OCI-LY7 (cell line): ENCODE data around the gene RANBP2. TPM values are rescaled to one million over a fixed set of nuclear protein-coding genes. Genes with fewer than 3 reads are reported as not detected.
A peak's percentile ranks its signal among the peaks of the same experiment; 100 is the strongest.
"Not testable (repeated sequence)": the region's sequence is repeated elsewhere in the genome, so short reads cannot be mapped to it uniquely, and the experiment has no call there.

ENCODE experiments used
- BruUV-seq: library from RNA; stranded (reverse); fragments of 400-500 nt; replicated peaks from 2 replicates; lab custom pipeline; 2021; lab: Mats Ljungman, UMichigan
- CTCF ChIA-PET: fragments of 300-600 bp; sonication (Branson Sonifier 250); formaldehyde crosslinking; loops from one replicate; lab custom pipeline; 2022; ENCODE audit warnings: antibody characterized with exemption; ENCODE audit not compliant: unreplicated experiment; lab: Charles Lee
- POLR2A ChIA-PET: fragments of 300-600 bp; sonication (Branson Sonifier 250); formaldehyde crosslinking; loops from one replicate; lab custom pipeline; 2022; ENCODE audit warnings: antibody characterized with exemption; lab: Charles Lee
- DNase-seq: peaks from one replicate; pipeline ENCODE4 v3.0.0-alpha.2; 2015; ENCODE audit warnings: low spot score
- H2AFZ ChIP-seq: fragments of 200-600 bp; sonication (generic), shearing (Covaris generic); 2 replicates; pipeline ENCODE4 v1.6.1; 2014; ENCODE audit warnings: mild to moderate bottlenecking, antibody characterized with exemption, low read length, moderate library complexity
- H3K27ac ChIP-seq: fragments of 200-600 bp; sonication (generic); 2 replicates; pipeline ENCODE4 v1.5.1; 2014; ENCODE audit warnings: mixed run types, low read depth, mild to moderate bottlenecking, moderate library complexity, low read length, inconsistent platforms; ENCODE audit not compliant: poor library complexity, severe bottlenecking
- H3K36me3 ChIP-seq: fragments of 200-600 bp; sonication (generic); 2 replicates; pipeline ENCODE4 v1.6.1; 2014; ENCODE audit warnings: mild to moderate bottlenecking, antibody characterized with exemption, low read length, moderate library complexity, mixed read lengths; ENCODE audit not compliant: insufficient read depth
- H3K4me1 ChIP-seq: fragments of 200-600 bp; sonication (generic); 2 replicates; pipeline ENCODE4 v1.5.1; 2014; ENCODE audit warnings: mild to moderate bottlenecking, low read length; ENCODE audit not compliant: insufficient read depth, poor library complexity, severe bottlenecking
- H3K4me2 ChIP-seq: fragments of 200-600 bp; sonication (generic); 2 replicates; pipeline ENCODE4 v1.6.1; 2014; ENCODE audit warnings: mild to moderate bottlenecking, low read length
- H3K4me3 ChIP-seq: fragments of 200-600 bp; sonication (generic); 2 replicates; pipeline ENCODE4 v1.5.1; 2014; ENCODE audit warnings: mild to moderate bottlenecking, low read depth, low read length; ENCODE audit not compliant: poor library complexity, severe bottlenecking
- H3K79me2 ChIP-seq: fragments of 200-600 bp; sonication (generic); 2 replicates; pipeline ENCODE4 v1.6.1; 2016; ENCODE audit warnings: low read depth, mild to moderate bottlenecking, low read length, moderate library complexity, mixed read lengths; ENCODE audit not compliant: insufficient read depth
- H3K9me2 ChIP-seq: fragments of 200-600 bp; sonication (generic); 2 replicates; pipeline ENCODE4 v1.6.1; 2016; ENCODE audit warnings: mild to moderate bottlenecking, low read length, mixed read lengths; ENCODE audit not compliant: insufficient read depth
- H3K9me3 ChIP-seq: fragments of 200-600 bp; sonication (generic); 2 replicates; pipeline ENCODE4 v1.6.1; 2014; ENCODE audit warnings: mild to moderate bottlenecking, mixed run types, low read length, mixed read lengths
- H4K20me1 ChIP-seq: fragments of 200-600 bp; sonication (generic); 2 replicates; pipeline ENCODE4 v1.6.1; 2014; ENCODE audit warnings: mild to moderate bottlenecking, antibody characterized with exemption, low read length, moderate library complexity, mixed read lengths; ENCODE audit not compliant: insufficient read depth
- intact Hi-C: fragments of 100-400 bp; cut with micrococcal nuclease; formaldehyde crosslinking; loops from one replicate; pipeline ENCODE4 v1.10.0; 2022; ENCODE audit not compliant: unreplicated experiment
- total RNA-seq, 2 experiments: library from RNA; depleted of rRNA in 1 of 2; stranded (reverse); fragments of >200 nt in 1 of 2; shearing (Covaris generic) in 1 of 2; gene quantifications; 2 replicates each; pipeline ENCODE4 v1.2.3, GENCODE V29; 2014 to 2022
- TF ChIP-seq, protein P1 (sequence below): fragments of 200-600 bp; sonication (generic); conservative IDR thresholded peaks from 2 replicates; pipeline ENCODE4 v1.5.1; 2014; ENCODE audit warnings: mild to moderate bottlenecking, antibody characterized with exemption, low read length, moderate library complexity, mixed read lengths

RANBP2 gene
- total RNA-seq, 2 experiments from 2014 or later, result 48.4 to 74.0 TPM

DNA sequence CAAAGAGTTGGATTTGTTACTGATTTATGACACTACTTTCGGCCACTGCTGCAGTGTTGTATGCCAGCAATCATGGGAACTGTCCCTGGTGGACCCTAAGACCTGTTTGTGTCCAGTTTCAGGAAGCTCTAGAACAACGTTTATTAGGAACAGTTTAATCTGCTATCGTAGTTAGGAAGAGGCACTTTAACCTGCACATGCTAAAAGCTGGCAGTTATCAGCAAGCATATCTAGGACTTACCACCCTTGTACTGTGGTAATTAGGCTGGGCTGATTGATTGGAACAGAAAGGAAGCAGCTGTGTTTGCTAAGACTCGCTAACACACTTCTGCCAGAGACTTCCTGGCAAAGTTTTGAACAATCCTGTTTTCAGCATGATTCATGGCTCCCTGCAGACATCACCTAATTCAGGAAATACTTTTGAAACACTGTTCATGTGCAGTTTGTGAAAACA is 41.1 kb upstream of the RANBP2 start:
- H3K27ac ChIP-seq, H3K4me2 ChIP-seq, H3K79me2 ChIP-seq, H4K20me1 ChIP-seq, BruUV-seq, H3K4me1 ChIP-seq, H3K9me2 ChIP-seq, CTCF ChIA-PET, POLR2A ChIA-PET, intact Hi-C loops, DNase-seq, H3K4me3 ChIP-seq, H2AFZ ChIP-seq, H3K9me3 ChIP-seq: not testable (repeated sequence)
- peaks cover 23% of the 10 kb centered on the region for H3K36me3 ChIP-seq

DNA sequence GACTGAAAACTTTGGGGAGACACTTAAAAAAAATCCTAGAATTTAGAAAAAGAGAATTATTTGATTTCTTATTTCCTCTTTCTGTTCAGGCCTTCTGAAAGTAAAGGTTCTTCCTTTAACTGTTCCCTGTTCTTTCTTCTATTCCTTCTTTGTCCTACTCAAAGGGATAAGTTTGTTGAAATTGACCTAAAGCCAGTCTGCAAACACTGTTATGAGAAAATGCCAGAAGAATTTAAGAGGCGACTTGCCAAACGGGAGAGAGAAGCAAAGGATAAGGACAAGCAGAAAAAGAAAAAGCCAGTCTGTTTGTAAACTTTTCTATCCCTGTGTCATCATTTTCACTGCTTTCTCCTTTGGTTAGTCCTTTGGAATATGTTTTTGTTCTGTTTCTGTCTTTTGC is 38.5 kb upstream of the RANBP2 start:
- CTCF ChIA-PET, H3K9me2 ChIP-seq, BruUV-seq, H2AFZ ChIP-seq, intact Hi-C loops, H3K9me3 ChIP-seq, H3K79me2 ChIP-seq, DNase-seq, H3K4me3 ChIP-seq, H3K4me1 ChIP-seq, H3K27ac ChIP-seq, H4K20me1 ChIP-seq, H3K4me2 ChIP-seq: not testable (repeated sequence)
- POLR2A ChIA-PET, result interaction anchor here (0.7 kb wide), 1 partner anchor 458 kb away, joined by 5 read pairs; no protein-coding TSS in a partner anchor
- peaks cover 27% of the 10 kb centered on the region for H3K36me3 ChIP-seq

DNA sequence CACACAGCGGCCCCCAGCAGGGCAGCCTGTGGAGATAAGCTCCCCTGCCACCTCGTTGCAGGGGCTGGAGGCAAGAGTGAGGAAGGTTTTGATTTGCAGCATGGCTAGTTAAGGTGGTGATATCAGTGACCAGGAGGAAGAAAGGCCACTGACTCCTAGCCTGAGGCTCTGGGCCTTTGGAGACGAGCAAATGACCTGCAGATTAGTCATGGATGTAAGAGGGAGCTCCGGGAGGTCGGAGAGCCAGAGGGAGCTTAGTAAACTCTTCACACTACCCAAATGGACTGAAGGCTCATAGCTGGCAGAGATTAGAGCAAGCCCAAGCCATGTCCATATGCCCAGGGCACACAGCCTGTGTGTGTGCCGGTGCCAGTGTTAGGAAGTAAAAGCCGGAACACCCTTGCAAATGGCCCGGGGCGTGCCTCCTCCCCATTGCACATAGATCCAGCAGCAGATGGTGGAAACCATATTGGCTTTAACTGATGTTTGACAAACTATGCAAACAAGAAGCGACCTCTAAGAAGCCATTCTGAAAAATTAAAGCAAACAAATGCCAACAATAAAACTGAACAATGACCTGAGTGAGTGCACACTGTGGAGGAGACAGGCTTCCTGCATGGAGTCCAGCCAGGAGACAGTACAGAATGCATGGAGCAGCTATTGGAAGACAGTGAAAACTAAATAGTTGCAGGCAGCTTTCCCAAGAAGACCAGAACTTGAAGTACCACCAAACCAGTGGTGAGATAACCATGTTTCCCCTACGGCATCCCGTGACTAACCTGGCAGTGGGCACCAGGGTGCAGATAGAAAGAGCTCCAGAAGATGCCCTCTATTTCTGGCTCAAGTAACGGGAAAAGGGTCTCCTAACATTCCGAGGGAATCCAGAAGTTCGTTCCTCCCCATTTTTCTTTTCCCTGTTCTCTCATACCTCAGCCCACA is 30.2 kb upstream of the RANBP2 start:
- H3K9me3 ChIP-seq, H2AFZ ChIP-seq, H3K4me1 ChIP-seq, CTCF ChIA-PET, intact Hi-C loops, BruUV-seq, H4K20me1 ChIP-seq, H3K4me2 ChIP-seq, DNase-seq, H3K27ac ChIP-seq, H3K9me2 ChIP-seq, H3K4me3 ChIP-seq, H3K79me2 ChIP-seq, POLR2A ChIA-PET: not testable (repeated sequence)
- H3K36me3 ChIP-seq, result peaks cover 16% of the 10 kb centered on the region

DNA sequence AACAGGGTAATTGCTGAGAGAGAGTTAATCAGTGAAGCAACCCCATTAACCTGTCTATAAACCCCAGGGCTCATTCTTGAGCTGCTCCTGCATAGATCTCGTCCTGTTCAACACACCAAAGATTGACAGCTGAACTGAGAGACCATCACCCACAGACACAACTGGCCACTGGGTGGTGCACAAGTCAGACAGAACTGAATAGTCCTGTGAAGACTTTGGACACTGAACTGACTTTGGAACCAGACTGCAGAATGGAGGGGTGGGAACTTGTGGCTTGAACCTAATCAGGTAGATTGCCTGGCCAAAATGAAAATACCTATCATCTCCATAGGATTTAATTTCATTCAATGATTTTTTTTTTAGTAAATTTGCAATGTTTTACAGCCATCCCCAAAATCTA is 29.3 kb upstream of the RANBP2 start:
- H3K79me2 ChIP-seq, POLR2A ChIA-PET, BruUV-seq, H3K4me2 ChIP-seq, H4K20me1 ChIP-seq, CTCF ChIA-PET, H3K4me3 ChIP-seq, H3K9me3 ChIP-seq, H2AFZ ChIP-seq, H3K27ac ChIP-seq, intact Hi-C loops, H3K4me1 ChIP-seq, H3K36me3 ChIP-seq, H3K9me2 ChIP-seq: not testable (repeated sequence)
- TF ChIP-seq, protein P1, sequence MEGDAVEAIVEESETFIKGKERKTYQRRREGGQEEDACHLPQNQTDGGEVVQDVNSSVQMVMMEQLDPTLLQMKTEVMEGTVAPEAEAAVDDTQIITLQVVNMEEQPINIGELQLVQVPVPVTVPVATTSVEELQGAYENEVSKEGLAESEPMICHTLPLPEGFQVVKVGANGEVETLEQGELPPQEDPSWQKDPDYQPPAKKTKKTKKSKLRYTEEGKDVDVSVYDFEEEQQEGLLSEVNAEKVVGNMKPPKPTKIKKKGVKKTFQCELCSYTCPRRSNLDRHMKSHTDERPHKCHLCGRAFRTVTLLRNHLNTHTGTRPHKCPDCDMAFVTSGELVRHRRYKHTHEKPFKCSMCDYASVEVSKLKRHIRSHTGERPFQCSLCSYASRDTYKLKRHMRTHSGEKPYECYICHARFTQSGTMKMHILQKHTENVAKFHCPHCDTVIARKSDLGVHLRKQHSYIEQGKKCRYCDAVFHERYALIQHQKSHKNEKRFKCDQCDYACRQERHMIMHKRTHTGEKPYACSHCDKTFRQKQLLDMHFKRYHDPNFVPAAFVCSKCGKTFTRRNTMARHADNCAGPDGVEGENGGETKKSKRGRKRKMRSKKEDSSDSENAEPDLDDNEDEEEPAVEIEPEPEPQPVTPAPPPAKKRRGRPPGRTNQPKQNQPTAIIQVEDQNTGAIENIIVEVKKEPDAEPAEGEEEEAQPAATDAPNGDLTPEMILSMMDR, result 0 out of 2 replicates have a peak, but pooled peaks have one; percentile 10
- peak; percentile 6 for DNase-seq
